GM21367 (cell line): ENCODE results near the gene SLC22A2.

ENCODE experiments used
- ATAC-seq: cut with Tn5 transposase; IDR thresholded peaks from one replicate; pipeline ENCODE4 v1.9.1; 2021; ENCODE audit not compliant: unreplicated experiment

The SLC22A2 gene

GRCh38 chr6:160172704-160173103 lies 85.9 kb downstream of the SLC22A2 start:
- no peak for ATAC-seq

- ATAC-seq, result no peak
These were observed 88.5 kb downstream of the SLC22A2 start for GRCh38 chr6:160170018-160170680.

- no peak for ATAC-seq
These were observed 90.8 kb downstream of the SLC22A2 start for GRCh38 chr6:160167604-160168399.
